ENCODE measurements around the gene USP2.

USP2 gene

DNA sequence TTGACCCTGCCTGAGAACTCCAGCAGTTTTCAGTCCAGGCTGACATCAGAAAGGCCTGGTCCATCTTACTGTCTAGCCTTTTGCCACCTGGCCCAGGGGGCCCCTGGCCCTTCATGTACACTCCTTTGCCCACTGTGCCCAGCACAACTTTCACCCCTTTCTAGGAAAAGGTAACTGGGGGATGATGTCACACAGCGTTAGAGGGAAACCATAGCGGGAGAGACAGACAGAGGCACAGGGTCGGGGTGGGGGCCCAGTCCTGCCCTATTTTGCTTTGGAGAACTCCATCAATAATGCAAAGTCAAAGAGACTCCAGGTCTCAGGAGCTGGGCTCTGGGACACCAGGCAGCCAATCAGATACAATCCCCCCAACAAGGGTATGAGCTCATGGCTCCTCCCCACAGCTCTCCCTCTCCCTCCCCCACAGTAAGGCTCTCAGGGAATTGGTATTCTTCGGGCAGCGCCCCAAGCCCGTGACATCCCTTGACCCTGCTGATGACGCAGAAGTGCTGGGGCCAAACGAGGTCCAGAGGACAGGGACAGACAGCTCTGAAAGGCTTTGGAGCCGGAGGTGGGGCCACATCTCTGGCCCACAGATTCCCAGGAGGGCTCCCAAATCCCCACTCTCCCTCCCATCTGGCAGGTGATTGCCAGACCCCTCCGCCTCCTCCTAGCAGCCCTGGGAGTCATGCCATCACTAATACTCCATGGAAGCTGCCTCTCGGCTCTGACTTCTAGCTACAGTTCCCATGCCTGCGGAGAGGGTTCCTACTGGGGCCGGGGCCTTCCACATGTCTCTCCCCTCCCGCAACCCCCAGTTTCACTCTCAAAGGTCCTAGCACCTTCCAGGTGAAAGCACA is 5.9 kb downstream of the USP2 start:
- no peak for DNase-seq

- DNase-seq: no peak
These were observed 6.7 kb downstream of the USP2 start for GRCh38 chr11:119374632-119375336.

DNA sequence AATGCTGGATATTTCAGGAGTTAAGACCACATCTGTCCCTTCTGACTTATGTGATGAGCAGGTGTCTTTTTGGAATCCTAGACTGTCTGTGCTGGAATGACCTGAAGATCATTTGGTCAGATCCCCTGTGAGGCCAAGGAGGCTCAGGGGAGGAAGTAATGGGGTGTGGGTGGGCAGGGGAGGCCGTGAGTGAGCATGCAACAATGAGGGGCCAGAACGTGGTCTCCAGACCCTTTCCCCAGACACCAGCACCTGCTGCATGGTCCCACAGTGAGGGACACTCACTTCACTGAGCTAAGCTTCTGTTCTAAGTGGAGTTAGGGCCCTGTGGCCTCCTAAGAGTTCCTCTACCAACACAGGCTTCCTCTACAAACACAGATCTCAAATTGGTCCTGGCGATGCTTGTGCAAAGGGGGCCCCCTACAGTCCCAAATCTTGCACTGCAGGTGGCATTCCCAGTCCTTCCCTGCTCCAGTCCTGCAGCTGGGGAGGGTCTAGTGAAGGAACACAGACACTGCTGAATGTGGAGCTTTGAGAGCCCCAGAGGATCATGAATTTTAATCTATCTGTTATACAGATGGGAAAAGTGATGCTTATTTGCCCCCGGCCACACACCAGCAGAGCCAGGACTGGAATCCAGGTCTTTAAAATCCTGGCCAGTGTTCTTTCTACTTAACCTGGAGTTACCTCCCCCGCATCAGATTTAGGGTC is 7.4 kb downstream of the USP2 start:
- no peak for DNase-seq

DNA sequence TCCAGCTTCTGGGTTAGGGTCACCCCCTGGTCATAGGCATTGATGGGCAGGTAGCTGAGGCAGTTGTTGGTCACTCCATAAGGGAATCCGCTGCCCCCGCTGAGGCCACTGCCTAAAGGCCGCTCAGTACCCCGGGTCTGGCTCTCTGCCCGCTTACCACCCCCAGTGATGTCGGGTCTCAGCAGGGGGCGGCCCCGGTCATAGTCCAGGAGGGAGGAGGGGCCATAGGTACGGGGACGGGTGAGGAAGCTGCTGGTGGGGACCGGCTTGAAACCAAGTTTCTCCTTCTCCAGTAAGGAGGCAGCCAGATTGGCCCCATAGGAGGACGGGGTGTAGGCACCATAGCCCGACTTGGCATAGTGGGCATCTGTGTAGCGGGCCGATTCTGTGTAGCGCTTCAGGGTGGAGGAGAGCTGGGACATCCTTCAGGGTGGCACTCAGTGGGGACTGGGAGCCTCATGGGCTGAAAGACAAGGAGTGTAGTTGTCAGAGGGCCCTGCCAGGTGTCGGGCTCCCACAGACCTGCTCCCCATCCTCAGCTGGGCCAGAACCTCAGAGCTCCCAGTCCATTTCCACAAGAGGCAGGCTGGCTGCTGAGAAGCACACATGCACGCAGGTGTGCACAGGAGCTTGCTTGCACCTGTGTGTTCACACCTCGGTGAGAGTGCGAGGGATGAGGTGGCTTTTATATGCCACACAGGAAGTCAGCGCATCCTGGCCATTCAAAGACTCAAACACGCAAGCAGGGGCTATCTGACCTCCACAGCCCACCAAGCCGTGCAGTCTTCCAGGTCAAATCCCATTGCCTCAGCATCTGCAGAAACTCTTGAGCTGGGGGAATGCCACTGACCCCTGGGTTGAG is 8.2 kb downstream of the USP2 start:
- DNase-seq: no peak

GRCh38 chr11:119372260-119373058 is 9.0 kb downstream of the USP2 start:
- no peak for DNase-seq

- DNase-seq: no peak
These were observed 9.7 kb downstream of the USP2 start for GRCh38 chr11:119371778-119372182.

- no peak for DNase-seq
These were observed 10.4 kb downstream of the USP2 start for GRCh38 chr11:119371067-119371601.

- DNase-seq: no peak
These were observed 10.9 kb downstream of the USP2 start for GRCh38 chr11:119370486-119371046.

- DNase-seq: no peak
These were observed 12.2 kb downstream of the USP2 start for GRCh38 chr11:119369132-119369925.

DNA sequence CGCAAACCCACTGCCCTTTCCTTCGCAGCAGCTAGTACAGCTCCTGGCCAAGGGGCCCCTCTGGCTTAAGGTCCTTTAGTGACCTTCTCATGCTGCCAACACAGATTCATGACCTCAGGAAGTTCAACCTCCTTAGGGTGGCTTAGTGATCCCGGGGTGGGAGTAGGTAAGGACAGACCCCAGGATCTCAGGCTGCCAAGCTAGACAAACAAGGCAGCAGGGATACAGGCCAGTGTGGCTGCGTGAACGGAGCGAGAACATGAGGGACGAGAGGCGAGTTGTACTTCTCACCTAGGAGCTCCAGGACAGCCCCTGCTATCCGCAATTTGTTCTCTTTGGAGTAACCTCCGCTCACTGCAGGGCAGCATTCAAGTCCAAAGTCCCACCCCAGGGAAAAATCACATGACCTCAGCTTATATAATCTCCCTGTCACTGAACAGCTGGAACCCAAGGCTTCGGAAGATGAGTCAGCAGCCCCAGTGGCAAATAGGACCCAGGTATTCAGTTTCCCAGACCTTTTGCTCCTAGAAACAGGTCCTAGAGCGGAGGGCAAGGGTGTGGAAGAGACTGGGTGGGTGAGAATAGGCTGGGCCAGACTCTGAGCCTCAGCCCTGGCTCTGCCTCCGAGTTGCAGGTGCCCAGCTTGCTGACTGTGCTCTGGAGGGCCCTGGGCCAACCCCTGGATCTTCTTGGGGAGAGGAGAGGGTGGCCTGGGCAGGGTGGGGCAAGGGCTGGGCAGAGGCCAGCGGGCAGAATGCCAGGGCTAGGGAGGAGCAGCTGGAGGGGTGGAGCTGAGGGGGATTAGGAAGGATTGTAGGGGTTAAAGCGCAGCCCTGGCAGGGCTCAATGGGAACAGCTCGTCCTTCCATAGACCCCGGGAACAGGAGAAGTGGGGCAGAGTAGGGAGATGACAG is 13.1 kb downstream of the USP2 start:
- no peak for DNase-seq

DNA sequence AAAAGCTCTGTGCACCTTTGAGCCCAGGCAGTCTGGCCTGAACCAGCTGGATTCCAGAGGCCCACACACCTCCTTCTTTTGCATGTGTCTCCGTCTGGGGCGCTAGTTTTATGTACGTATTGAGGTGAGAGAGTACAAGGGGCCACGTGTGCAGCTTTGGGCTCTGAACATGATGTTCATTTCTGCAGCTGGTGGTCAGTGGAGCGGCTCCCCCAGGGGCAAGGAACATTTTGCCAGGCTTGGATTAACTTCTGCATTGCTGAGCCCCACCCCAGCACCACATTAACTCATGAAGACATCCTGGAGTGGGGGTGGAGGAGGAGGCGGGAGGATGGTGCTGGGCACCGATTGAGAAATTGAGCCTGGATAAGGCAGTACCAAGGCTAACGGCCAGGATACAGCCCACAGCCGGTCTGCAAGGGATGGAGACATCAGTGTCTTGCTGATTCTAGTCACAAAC is 13.8 kb downstream of the USP2 start:
- no peak for DNase-seq

DNA sequence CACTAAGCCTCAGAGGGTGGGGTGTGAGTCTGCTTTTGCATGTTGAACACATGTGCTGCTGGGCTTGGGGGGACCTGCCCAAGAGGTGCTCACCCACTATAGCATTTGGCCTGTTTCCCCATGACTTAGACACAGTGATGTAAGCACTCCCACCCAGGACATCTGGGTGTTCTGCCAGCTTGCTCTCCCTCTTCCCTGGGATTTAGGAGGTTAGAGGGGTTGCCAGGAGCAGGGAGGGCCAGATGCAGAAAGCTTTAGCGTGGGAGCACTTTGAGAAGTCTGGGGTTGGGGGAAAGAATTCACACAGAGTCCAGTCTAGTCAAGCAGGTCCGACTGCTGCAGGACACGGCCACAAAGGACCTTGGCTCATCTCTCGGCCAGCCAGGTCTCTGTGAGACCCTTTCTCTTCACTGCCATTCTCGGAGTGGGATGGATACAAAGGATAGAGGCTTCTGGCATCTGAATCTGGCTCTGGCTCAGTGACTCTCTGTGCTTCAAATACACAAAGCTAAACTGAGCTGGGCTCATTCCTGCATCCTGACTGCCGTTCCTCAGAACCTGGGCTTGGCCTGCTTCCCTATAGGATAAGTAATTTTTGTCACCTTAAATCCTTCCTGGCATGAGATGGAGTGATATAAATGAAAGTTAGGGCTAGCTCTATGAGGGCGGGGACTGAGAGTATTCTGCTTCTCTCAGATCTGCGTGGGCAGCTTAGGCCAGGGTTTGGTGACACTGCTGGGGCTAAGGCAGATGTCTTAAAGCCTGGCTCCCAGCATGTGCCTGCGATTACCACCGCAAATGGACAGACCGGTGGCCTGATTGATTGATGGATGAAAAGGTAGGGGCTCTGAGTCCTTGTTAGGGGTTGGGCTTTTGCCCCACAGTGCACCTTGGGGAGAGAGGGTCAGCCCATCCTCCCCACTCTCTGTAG is 14.5 kb downstream of the USP2 start:
- DNase-seq: no peak

GRCh38 chr11:119365071-119365591 is 16.4 kb downstream of the USP2 start:
- DNase-seq: no peak

GRCh38 chr11:119363851-119364590 is 17.5 kb downstream of the USP2 start:
- peak in 3 of 4 experiments; percentile 12 to 31 (median 21) for DNase-seq

DNA sequence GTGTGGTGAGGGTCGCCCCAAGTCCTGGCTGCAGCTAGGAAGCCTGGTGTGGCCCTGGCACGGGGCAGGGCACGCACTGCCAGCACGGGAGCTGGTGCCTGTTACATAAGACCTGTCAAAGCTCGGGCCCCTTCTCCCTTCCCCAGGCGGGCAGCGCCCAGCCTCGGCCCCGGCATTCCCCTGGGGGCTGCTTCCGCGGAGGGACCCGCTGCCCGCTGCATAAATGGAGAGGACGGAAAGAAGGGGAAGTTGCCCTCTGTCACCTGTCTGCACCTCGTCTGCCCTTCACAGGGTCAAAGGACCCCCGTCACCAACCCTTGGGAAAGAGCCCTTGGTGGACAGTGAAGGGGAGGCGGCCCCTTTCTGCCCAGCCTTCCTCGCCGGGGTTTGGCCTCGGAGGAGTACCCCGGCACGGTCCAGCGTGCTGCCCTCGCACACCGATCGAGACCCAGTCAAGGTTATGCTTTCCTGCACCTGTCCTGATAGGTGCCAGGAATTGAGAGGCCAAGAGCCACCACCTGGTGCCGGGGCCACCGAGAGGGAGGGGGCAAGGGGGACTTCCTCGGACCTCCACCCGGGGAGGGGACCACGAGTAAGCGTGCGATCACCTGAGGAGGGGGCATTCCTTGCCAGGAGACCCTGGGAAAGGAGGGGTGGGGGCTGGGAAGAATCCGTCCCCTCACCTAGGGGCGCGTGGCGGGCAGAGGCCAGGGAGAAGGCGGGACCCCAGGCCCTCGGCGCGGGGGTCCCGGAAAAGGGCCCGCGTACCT is 18.2 kb downstream of the USP2 start:
- DNase-seq: no peak

- DNase-seq: no peak
These were observed 18.8 kb downstream of the USP2 start for GRCh38 chr11:119362741-119363080.
